ENCODE results near the gene ZNF625. TPM values are rescaled to one million over a fixed set of nuclear protein-coding genes. Genes with fewer than 3 reads are reported as not detected.

The ZNF625 gene
- total RNA-seq, 1 donor from 2014 or later = 24.4 TPM

DNA sequence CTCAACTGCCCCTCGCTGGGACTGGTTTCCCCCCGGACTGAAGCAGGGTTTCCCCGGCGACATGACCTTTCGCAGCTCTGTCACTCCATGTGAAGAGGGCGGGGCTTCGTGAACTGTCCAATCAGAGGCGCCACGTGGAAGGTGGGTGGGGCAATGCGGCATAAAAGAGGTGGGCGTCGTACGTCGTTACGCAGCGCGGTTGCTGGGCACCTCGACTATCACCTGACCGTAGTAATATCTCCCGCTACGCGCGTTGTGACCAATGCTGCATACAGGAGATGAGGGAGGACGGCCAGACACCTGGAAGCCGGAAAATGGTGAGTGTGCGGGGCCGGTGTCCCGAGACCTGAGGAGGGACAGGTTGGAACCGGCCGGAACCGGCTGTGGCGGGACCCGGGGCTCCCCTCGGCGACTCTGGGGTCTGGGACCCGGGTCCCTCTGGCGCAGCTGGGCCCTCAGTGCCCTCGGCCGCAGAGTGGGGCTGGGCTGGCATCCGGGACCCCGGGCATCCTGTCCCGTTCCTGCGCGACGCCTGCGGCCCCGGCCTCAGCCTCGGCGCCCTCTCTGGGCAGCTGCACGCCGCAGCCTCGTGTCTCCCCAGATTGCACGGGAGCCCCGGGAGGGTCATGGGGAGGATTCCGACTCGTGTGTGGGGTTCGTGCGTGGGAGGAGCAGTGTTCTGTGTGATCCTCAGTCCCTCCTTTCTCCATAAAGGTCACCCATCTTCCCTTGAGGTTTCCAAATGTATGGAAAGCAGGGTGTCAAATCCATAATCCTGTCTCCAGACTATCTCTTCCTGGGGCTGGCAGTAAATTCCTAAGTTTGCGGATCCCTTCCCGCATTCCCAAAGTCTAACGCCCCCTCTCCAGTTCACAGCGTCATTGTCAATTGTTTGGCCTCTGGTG lies 38.5 kb upstream of the ZNF625 start:
- peak overlapping the region; percentile 47 for H3K27ac Mint-ChIP-seq
- DNase-seq (ENCODE audit: low spot score in 2 of 2, unreplicated experiment in 2 of 2) = peak in 1 of 2 experiments; percentile 40
- peak overlapping the region; percentile 60 for H3K4me3 Mint-ChIP-seq
- no peaks in the 10 kb centered on the region for H3K4me1 Mint-ChIP-seq
- peaks cover 42% of the 10 kb centered on the region for H3K9me3 Mint-ChIP-seq
- no peaks in the 10 kb centered on the region for H3K27me3 Mint-ChIP-seq (ENCODE audit: low read depth)
- TF ChIP-seq, protein P1, sequence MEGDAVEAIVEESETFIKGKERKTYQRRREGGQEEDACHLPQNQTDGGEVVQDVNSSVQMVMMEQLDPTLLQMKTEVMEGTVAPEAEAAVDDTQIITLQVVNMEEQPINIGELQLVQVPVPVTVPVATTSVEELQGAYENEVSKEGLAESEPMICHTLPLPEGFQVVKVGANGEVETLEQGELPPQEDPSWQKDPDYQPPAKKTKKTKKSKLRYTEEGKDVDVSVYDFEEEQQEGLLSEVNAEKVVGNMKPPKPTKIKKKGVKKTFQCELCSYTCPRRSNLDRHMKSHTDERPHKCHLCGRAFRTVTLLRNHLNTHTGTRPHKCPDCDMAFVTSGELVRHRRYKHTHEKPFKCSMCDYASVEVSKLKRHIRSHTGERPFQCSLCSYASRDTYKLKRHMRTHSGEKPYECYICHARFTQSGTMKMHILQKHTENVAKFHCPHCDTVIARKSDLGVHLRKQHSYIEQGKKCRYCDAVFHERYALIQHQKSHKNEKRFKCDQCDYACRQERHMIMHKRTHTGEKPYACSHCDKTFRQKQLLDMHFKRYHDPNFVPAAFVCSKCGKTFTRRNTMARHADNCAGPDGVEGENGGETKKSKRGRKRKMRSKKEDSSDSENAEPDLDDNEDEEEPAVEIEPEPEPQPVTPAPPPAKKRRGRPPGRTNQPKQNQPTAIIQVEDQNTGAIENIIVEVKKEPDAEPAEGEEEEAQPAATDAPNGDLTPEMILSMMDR (IDR thresholded peaks at IDR 0.05; ENCODE audit: unreplicated experiment) = no peak
- H3K36me3 Mint-ChIP-seq = peaks cover 70% of the 10 kb centered on the region

- H3K4me1 Mint-ChIP-seq = no peaks in the 10 kb centered on the region
- DNase-seq (ENCODE audit: low spot score in 2 of 2, unreplicated experiment in 2 of 2) = no peak
- no peak overlapping the region for H3K27ac Mint-ChIP-seq
- TF ChIP-seq, protein P1 (IDR thresholded peaks at IDR 0.05; ENCODE audit: unreplicated experiment) = no peak
- no peaks in the 10 kb centered on the region for H3K27me3 Mint-ChIP-seq (ENCODE audit: low read depth)
- H3K36me3 Mint-ChIP-seq = peaks cover 84% of the 10 kb centered on the region
- H3K4me3 Mint-ChIP-seq = no peak overlapping the region
- peaks cover 73% of the 10 kb centered on the region for H3K9me3 Mint-ChIP-seq
These were observed 31.1 kb upstream of the ZNF625 start for GRCh38 chr19:12187625-12188024.

- H3K27ac Mint-ChIP-seq = no peak overlapping the region
- H3K27me3 Mint-ChIP-seq (ENCODE audit: low read depth) = no peaks in the 10 kb centered on the region
- no peak overlapping the region for H3K4me3 Mint-ChIP-seq
- TF ChIP-seq, protein P1 (IDR thresholded peaks at IDR 0.05; ENCODE audit: unreplicated experiment) = no peak
- no peak for DNase-seq (ENCODE audit: low spot score in 2 of 2, unreplicated experiment in 2 of 2)
- peaks cover 68% of the 10 kb centered on the region for H3K36me3 Mint-ChIP-seq
- no peaks in the 10 kb centered on the region for H3K4me1 Mint-ChIP-seq
- H3K9me3 Mint-ChIP-seq = peaks cover 42% of the 10 kb centered on the region
These were observed 23.8 kb upstream of the ZNF625 start for GRCh38 chr19:12180377-12180776.

DNA sequence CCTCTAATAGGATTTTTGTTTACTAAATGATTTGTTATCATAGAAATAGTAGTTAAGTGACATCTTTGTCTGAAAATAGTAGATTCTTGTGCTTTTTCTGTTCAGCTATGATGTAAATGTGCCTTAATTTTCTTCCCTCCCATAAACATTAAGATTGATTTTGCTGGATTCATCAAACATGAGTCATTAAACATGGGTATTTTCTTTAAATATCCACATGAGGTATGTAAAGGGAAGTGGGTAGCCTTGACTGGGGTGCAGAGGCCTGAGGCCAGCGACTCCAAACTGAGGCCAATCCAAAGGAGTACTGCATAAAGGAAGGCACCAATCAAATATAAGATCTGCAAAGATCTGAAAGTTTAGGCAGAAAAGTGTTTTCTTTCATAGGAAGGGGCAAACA lies 10.1 kb upstream of the ZNF625 start:
- DNase-seq (ENCODE audit: low spot score in 2 of 2, unreplicated experiment in 2 of 2) = no peak
- TF ChIP-seq, protein P1 (IDR thresholded peaks at IDR 0.05; ENCODE audit: unreplicated experiment) = no peak
- Mint-ChIP-seq H3K4me3 (no peak overlapping the region), H3K36me3 (peaks cover 11% of the 10 kb centered on the region), H3K4me1 (peaks cover 20% of the 10 kb centered on the region), H3K27me3 (ENCODE audit: low read depth) (no peaks in the 10 kb centered on the region), H3K9me3 (no peaks in the 10 kb centered on the region), H3K27ac (peak overlapping the region; percentile 4)

- TF ChIP-seq, protein P1 (IDR thresholded peaks at IDR 0.05; ENCODE audit: unreplicated experiment) = no peak
- DNase-seq (ENCODE audit: low spot score in 2 of 2, unreplicated experiment in 2 of 2) = no peak
- peaks cover 2% of the 10 kb centered on the region for H3K36me3 Mint-ChIP-seq
- no peaks in the 10 kb centered on the region for H3K27me3 Mint-ChIP-seq (ENCODE audit: low read depth)
- peaks cover 20% of the 10 kb centered on the region for H3K4me1 Mint-ChIP-seq
- H3K4me3 Mint-ChIP-seq = peak overlapping the region; percentile 92
- no peaks in the 10 kb centered on the region for H3K9me3 Mint-ChIP-seq
- peak overlapping the region; percentile 99 for H3K27ac Mint-ChIP-seq
These were observed 7.3 kb upstream of the ZNF625 start for GRCh38 chr19:12163826-12164225.

All from mesothelial cell of epicardium (in vitro differentiated cells).